Stimulated activated CD4-positive, alpha-beta T cell treated with anti-CD3 and anti-CD28 coated beads, Interleukin-1b, Interleukin-23, amount 100 ng/mL, for 24 hours (primary cell): ENCODE measurements around the gene CELA2A.
A peak's percentile ranks its signal among the peaks of the same experiment; 100 is the strongest.
"Not testable (repeated sequence)": the region's sequence is repeated elsewhere in the genome, so short reads cannot be mapped to it uniquely, and the experiment has no call there.

Source experiments
- DNase-seq, 4 experiments: peaks; one replicate each; pipeline ENCODE4 v3.0.0-alpha.2; 2020; ENCODE audit warnings: low read depth in 4 of 4, low spot score in 1 of 4

CELA2A gene

DNA sequence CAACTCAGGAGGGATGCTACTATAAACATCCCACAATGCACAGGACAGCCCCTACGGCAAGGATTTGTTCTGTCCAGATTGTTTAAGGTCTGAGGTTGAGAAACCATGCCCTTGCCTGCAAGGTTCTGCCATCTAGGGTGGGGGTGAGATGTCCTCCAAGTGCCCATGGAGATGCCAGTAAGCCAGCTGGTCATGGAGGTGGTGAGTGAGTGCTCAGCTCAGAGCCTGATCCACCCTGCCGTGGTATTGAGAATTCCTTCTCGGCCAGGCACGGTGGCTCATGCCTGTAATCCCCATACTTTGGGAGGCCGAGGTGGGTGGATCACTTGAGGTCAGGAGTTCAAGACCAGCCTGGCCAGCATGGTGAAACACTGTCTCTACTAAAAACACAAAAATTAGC, 31.6 kb upstream of the CELA2A start:
- no peak for DNase-seq

DNA sequence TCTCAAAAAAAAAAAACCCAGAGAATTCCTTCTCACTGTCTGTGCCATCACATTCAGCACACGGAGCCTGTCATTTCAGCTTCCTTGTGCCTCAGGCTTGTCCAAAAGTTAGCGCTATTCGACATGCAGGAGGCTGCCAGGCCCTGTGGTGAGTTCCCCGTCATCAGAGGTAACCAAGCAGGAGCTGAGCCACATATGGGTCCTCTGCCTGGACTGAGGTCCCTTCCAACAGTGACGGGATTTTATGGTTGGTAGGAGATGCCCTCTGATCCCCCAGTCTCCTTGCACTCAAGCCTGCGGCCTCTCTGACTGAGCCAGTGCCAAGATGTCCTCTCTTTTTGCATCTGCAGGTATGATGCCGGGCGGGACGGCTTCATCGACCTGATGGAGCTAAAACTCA, 31.0 kb upstream of the CELA2A start:
- DNase-seq, result no peak

DNA sequence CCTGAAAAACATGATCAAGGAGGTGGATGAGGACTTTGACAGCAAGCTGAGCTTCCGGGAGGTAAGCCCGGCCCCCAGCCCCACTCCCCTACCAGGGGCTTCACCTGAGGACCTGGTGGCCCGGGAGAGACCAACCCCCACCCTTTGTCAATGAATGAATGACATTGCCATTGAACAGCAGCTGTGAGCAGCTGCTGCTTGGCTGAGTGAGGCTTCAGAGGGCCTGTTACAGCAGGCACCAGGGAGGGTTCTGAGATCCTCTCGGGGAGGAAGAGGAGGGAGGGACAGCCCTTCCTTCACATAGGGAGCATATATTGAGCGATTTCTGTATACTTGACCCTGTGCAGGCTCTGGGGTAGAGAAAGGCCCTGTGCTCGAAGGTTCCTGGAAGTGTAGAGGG, 30.6 kb upstream of the CELA2A start:
- no peak for DNase-seq

- no peak for DNase-seq
These were observed 29.8 kb upstream of the CELA2A start for GRCh38 chr1:15426492-15427279.

DNA sequence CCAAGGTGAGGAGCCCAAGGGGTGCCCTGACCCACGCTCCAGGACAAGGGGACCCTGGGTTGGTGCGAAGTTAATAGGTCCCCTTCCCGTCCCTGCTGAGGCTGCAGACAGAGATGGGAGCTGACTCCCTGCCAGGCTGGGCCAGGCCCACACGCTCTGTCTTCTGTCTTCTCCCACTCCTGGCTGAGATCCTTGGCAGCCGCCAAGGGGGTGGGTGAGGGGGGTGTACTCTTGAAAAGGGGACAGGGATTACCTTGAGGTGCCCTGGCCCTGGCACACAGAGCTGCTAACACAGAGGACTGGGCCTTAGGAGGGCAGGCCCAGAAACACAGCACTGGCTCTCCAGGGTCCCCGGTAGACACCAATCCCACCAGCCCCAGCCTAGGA, 29.3 kb upstream of the CELA2A start:
- DNase-seq, result no peak

- not testable (repeated sequence) for DNase-seq
These were observed 28.3 kb upstream of the CELA2A start for GRCh38 chr1:15428252-15428651.

DNA sequence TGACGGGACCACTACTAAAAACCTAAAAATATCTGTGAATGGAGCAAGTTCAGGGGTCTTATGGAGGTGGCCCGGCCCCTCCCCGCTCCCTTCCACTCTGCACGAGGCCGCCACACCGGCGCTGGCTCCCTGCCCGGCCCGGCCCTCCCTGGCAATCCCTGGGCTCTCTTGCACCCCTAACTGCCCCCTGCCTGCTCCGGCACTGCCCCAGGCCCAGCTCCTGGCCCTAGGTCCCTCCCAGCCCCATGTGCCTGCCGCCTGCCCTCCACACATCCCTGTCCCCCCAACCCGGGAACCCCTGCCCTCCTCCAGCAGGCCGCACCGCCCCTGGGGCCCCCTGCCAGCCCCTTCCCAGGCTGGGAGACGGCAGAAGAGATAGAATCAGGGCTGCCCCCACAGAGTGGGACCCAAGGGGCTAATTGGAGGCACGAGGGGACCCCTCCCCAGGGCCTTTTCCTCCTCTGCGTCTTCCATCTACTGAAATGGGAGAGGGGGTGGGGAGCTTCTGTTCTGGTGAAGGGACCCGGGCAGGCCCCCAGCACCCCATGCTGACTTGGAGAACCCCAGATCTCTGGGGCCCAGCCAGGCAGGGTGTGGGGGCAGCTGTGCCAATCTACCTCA, 27.6 kb upstream of the CELA2A start:
- no peak for DNase-seq

DNA sequence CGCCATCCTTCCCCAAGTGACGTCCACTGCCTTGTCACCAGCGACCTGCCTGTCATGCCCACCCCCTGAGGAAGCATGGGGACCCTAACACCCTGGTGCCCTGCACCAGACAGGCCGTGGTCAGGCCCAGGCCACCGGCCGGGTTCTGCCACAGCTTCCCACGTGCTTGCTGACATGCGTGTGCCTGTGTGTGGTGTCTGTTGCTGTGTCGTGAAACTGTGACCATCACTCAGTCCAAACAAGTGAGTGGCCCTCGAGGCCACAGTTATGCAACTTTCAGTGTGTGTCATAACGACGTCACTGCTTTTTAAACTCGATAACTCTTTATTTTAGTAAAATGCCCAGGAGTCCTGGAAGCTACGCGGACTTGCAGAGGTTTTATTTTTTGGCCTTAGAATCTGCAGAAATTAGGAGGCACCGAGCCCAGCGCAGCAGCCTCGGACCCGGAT, 26.8 kb upstream of the CELA2A start:
- no peak for DNase-seq

- peak; percentile 59 to 79 (median 66) for DNase-seq
These were observed 25.6 kb upstream of the CELA2A start for GRCh38 chr1:15430787-15431570.

GRCh38 chr1:15431571-15431948, 25.0 kb upstream of the CELA2A start:
- no peak for DNase-seq

DNA sequence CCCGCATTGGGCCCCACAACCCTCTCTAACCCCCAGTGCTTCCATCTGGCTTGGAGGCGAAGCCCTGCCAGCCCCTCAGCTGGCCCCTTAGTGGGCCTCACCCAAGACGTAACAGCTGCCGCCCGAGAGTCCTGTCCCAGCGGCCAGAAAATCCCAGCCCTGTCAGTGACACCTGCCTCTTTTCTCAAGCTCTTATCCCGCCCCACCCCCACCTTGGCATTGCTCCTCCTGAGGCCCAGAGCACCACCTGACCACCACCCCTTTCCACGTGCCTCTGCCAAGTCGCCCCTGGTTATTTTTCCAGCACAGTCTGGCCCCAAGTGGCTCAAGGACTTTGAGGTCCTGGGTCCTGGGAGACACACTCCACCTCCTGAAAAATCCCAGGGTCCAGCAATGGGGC, 24.2 kb upstream of the CELA2A start:
- no peak for DNase-seq

- DNase-seq, result no peak
These were observed 23.1 kb upstream of the CELA2A start for GRCh38 chr1:15433471-15433870.

DNA sequence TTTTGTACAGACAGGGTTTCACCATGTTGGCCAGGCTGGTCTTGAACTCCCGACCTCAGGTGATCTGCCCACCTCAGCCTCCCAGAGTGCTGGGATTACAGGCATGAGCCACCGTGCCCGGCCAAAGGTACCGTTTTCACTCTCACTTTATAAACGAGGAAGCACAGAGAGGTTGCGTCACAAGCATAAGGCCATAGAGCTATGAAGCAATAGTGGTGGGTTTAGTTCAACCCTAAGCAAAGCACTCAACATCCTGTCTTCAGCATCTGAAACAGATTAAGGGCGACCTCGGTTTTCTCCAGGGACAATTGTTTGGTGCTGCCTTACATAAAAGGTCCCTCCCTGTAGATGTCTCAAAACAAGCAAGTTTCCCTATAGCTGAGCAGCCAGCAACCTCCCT, 21.8 kb upstream of the CELA2A start:
- not testable (repeated sequence) for DNase-seq

GRCh38 chr1:15435239-15436077, 21.1 kb upstream of the CELA2A start:
- DNase-seq, result no peak

GRCh38 chr1:15436881-15437442, 19.6 kb upstream of the CELA2A start:
- no peak for DNase-seq

DNA sequence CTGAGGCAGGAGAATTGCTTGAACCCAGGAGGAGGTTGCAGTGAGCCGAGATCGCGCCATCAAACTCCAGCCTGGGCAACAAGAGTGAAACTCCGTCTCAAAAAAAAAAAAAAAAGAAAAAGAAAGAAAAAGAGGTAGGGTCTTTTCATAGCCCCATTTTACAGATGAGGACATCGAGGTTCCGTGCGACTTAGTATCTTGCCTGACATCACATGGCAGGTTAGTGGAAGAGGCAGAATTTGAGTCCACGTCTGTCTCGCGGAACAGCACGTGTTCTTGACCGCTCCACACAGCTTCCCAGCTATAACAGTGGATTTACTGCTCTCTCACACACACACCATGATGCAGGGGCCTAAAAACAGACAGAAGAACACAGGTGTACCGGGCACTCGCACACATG, 17.2 kb upstream of the CELA2A start:
- no peak for DNase-seq

DNA sequence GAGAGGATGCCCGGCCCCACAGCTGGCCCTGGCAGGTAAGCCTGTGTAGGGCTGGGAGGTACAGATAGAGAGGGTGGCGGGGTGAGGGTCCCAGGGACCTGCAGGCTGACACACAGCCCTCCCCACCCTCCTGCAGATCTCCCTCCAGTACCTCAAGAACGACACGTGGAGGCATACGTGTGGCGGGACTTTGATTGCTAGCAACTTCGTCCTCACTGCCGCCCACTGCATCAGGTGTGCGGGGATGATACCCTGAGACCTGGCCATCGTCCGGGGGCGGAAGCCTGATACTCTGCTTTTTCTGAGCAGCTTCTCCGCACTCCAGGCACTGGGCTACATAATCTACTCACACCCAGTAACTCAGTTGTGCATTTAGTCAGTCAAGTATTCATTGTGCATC, 16.2 kb upstream of the CELA2A start:
- no peak for DNase-seq

- no peak for DNase-seq
These were observed 15.3 kb upstream of the CELA2A start for GRCh38 chr1:15441247-15441646.

- DNase-seq, result no peak
These were observed 14.4 kb upstream of the CELA2A start for GRCh38 chr1:15442119-15442518.

- no peak for DNase-seq
These were observed 13.8 kb upstream of the CELA2A start for GRCh38 chr1:15442759-15443158.

- DNase-seq, result no peak
These were observed 13.3 kb upstream of the CELA2A start for GRCh38 chr1:15443281-15443680.
